CD1c-positive myeloid dendritic cell (primary cell): ENCODE results near the gene KLF9.

Experiments
- DNase-seq: peaks from one replicate; pipeline ENCODE4 v3.0.0-alpha.2; 2016; ENCODE audit errors: extremely low spot score

KLF9 gene

GRCh38 chr9:70422371-70423043 lies 8.1 kb upstream of the KLF9 start:
- DNase-seq: no peak

GRCh38 chr9:70421272-70422180 lies 7.1 kb upstream of the KLF9 start:
- DNase-seq: peak; percentile 30

- DNase-seq: peak; percentile 93
Measured at GRCh38 chr9:70420441-70421271, 6.2 kb upstream of the KLF9 start.

GRCh38 chr9:70419556-70420440 lies 5.3 kb upstream of the KLF9 start:
- peak; percentile 94 for DNase-seq

- peak; percentile 97 for DNase-seq
Measured at GRCh38 chr9:70418822-70419555, 4.5 kb upstream of the KLF9 start.

GRCh38 chr9:70415476-70415875 lies 1.0 kb upstream of the KLF9 start:
- no peak for DNase-seq

- no peak for DNase-seq
Measured at GRCh38 chr9:70415041-70415440, 584 bp upstream of the KLF9 start.

GRCh38 chr9:70413464-70413798 lies 1.0 kb downstream of the KLF9 start:
- peak; percentile 83 for DNase-seq

GRCh38 chr9:70412832-70413463 lies 1.5 kb downstream of the KLF9 start:
- DNase-seq: peak; percentile 72

GRCh38 chr9:70411930-70412831 lies 2.3 kb downstream of the KLF9 start:
- peak; percentile 80 for DNase-seq

- DNase-seq: peak; percentile 64
Measured at GRCh38 chr9:70411121-70411929, 3.1 kb downstream of the KLF9 start.

- DNase-seq: peak; percentile 40
Measured at GRCh38 chr9:70410368-70410767, 4.1 kb downstream of the KLF9 start.

GRCh38 chr9:70409800-70410199 lies 4.7 kb downstream of the KLF9 start:
- no peak for DNase-seq

- DNase-seq: no peak
Measured at GRCh38 chr9:70409280-70409679, 5.2 kb downstream of the KLF9 start.

GRCh38 chr9:70408393-70409040 lies 5.9 kb downstream of the KLF9 start:
- no peak for DNase-seq

GRCh38 chr9:70407081-70407503 lies 7.4 kb downstream of the KLF9 start:
- peak; percentile 47 for DNase-seq

GRCh38 chr9:70406434-70406862 lies 8.0 kb downstream of the KLF9 start:
- DNase-seq: peak; percentile 80
